HEK293T (cell line): ENCODE results near the gene MPZL3.
"Not testable (repeated sequence)": the region's sequence is repeated elsewhere in the genome, so short reads cannot be mapped to it uniquely, and the experiment has no call there.

Source experiments
- ARNT ChIP-seq: fragments of 450-650 bp; IDR thresholded peaks from 2 replicates; pipeline ENCODE4 v1.6.1; 2017; ENCODE audit warnings: mild to moderate bottlenecking
- BHLHE40 ChIP-seq: fragments of 450-650 bp; IDR thresholded peaks from 2 replicates; pipeline ENCODE4 v1.6.1; 2016; ENCODE audit warnings: mild to moderate bottlenecking, moderate library complexity, borderline replicate concordance
- ELF4 ChIP-seq: fragments of 450-650 bp; IDR thresholded peaks from 2 replicates; pipeline ENCODE4 v1.6.1; 2017; ENCODE audit warnings: antibody characterized with exemption
- FOXA1 ChIP-seq: fragments of 450-650 bp; IDR thresholded peaks from 2 replicates; pipeline ENCODE4 v1.6.1; 2016; ENCODE audit warnings: mild to moderate bottlenecking
- FOXK2 ChIP-seq: fragments of 450-650 bp; IDR thresholded peaks from 2 replicates; pipeline ENCODE4 v1.6.1; 2016; ENCODE audit warnings: mild to moderate bottlenecking
- FOXM1 ChIP-seq: fragments of 450-650 bp; IDR thresholded peaks from 2 replicates; pipeline ENCODE4 v1.6.1; 2017; ENCODE audit warnings: mild to moderate bottlenecking, borderline replicate concordance
- HDGF ChIP-seq: fragments of 450-650 bp; IDR thresholded peaks from 2 replicates; pipeline ENCODE4 v1.6.1; 2017; ENCODE audit warnings: antibody characterized with exemption, borderline replicate concordance
- NFRKB ChIP-seq: fragments of 450-650 bp; IDR thresholded peaks from 2 replicates; pipeline ENCODE4 v1.6.1; 2016; ENCODE audit warnings: mild to moderate bottlenecking, moderate library complexity
- SP1 ChIP-seq: fragments of 450-650 bp; IDR thresholded peaks from 2 replicates; pipeline ENCODE4 v1.6.1; 2017
- SUZ12 ChIP-seq: fragments of 450-650 bp; IDR thresholded peaks from 2 replicates; pipeline ENCODE4 v1.6.1; 2016; ENCODE audit warnings: mild to moderate bottlenecking

DNA sequence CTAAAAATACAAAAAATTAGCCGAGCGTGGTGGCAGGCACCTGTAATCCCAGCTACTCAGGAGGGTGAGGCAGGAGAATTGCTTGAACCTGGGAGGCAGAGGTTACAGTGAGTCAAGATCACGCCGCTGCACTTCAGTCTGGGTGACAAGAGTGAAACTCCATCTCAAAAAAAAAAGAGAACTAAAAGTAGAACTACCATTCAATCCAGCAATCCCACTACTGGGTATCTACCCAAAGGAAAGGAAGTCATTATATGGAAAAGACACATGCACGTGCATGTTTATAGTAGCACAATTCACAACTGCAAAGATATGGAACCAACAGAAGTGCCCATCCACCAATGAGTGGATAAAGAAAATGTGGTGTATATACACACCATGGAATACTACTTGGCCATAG lies 68.5 kb downstream of the MPZL3 start:
- TF ChIP-seq BHLHE40, ARNT, FOXA1, HDGF, ELF4, SP1, FOXM1, FOXK2, NFRKB, SUZ12: not testable (repeated sequence)
